Endothelial cell of umbilical vein (primary cell): Measurements from ENCODE around the gene LPIN1.

ENCODE experiments used
- CTCF ChIP-seq, 2 donors: IDR thresholded peaks; 1 replicate in 1 of 2; 2 replicates in 1 of 2; pipeline ENCODE4 v1.5.1; 2011; ENCODE audit warnings: low read length in 2 of 2, mild to moderate bottlenecking in 2 of 2, moderate library complexity in 2 of 2, control low read depth in 1 of 2, inconsistent platforms in 1 of 2, low read depth in 1 of 2; ENCODE audit not compliant: insufficient read depth in 1 of 2; ENCODE audit errors: extremely low read depth in 1 of 2
- EZH2 ChIP-seq: IDR thresholded peaks from 2 replicates; pipeline ENCODE4 v1.6.1; 2012; ENCODE audit warnings: borderline replicate concordance, low read depth, mild to moderate bottlenecking, moderate library complexity, low read length, inconsistent platforms; ENCODE audit not compliant: severe bottlenecking

GRCh38 chr2:11788461-11789124, 42.2 kb downstream of the LPIN1 start:
- no peak for TF ChIP-seq EZH2
- no peak for TF ChIP-seq CTCF (IDR thresholded peaks at IDR 0.05; ENCODE audit: extremely low read depth in 1 of 2, insufficient read depth in 1 of 2, low read depth in 1 of 2, low read length in 2 of 2)
